ENCODE measurements around the gene SMOC2.
"Not testable (repeated sequence)": the region's sequence is repeated elsewhere in the genome, so short reads cannot be mapped to it uniquely, and the experiment has no call there.

SMOC2 gene

GRCh38 chr6:168518867-168519266 is 77.9 kb downstream of the SMOC2 start:
- DNase-seq: no peak

DNA sequence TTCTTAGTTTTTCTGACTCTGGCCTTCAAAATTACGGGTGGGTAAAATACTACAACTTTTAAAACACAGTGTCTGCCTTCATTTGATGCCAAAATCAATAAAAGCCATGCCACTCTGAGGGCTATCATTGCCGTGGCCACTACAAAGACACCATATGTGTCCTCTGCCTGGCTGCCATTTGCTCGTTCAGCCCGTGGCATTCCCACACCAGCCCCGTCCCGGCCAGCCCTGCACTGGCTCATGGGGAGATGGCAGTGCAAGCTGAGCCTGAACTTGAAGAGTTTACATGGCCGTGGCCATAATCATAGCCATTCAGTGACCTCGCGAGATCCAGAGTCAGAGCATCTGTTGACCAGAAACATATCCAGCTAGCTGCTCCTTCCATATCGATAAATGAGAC is 79.2 kb downstream of the SMOC2 start:
- DNase-seq: no peak

- no peak for DNase-seq
These were observed 83.6 kb downstream of the SMOC2 start for GRCh38 chr6:168524571-168525001.

DNA sequence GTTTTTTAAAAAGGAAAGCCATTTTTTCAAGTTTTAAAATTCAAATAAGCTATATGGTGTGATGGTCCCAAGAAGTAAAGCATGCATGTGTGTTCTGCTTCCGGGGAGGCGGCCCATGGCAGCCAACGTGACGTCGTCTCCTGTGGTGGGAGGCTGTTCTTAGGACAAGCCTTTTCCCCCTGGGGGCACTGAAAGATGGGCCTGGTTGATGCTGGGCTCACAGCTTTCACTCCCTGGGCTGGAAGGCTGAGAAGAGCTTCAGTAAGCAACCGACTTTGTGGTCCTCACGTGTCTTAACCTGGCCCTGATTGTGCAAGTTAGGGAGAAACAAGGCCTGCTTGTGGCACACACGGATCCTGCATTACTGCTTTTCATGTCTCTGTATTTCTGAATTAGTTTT is 84.1 kb downstream of the SMOC2 start:
- no peak for DNase-seq

DNA sequence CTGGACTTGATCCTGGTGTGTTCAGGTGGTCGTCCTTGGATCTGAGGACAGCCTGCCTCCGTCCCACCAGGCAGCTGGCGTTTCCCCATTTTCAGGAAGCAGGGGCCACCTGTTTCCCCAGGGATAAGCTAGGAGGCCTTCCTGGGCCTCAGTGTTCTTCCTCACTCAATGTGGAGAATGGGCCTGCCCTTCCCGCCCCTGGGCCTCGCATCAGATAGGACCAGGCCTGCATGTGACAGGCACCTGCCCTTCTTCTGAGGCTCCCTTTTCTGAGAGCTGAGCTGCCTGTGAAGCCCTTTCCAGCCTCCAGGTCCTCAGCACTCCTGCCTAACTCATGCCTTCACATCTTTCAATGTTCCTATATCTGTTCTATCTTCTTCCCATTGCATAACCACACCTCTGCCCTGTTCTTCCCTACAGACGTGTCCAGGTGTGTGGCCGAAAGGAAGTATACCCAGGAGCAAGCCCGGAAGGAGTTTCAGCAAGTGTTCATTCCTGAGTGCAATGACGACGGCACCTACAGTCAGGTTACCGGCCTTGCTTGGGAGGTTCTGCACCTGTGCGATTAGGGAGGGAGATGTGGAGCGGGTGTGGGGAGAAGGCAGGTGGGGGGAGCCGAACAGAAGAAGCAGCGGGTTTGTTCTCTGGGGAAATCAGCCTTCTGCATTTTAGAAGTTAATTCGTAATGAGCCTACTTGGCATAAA is 85.1 kb downstream of the SMOC2 start:
- no peak for DNase-seq

DNA sequence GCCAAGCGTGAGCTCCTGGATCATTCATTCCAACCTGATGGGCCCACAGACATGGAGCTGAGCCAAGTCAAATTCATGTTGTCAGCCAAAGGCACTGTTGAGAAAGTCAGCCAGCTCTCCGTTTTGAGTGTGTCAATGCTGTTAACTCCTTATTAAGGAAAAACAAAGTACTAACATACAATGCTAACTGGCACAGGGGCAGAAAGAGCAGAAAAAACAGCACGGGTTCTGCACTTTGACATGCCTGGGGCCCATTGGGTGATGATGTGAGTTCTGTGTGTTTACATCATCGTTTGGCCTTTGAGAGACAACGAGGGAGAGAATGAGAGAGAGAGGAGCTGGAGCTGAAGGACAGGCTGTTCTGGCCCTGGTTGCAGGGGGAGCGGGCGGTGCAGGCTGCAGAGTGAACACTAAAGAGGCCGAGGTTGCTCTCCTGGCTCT is 85.9 kb downstream of the SMOC2 start:
- no peak for DNase-seq

DNA sequence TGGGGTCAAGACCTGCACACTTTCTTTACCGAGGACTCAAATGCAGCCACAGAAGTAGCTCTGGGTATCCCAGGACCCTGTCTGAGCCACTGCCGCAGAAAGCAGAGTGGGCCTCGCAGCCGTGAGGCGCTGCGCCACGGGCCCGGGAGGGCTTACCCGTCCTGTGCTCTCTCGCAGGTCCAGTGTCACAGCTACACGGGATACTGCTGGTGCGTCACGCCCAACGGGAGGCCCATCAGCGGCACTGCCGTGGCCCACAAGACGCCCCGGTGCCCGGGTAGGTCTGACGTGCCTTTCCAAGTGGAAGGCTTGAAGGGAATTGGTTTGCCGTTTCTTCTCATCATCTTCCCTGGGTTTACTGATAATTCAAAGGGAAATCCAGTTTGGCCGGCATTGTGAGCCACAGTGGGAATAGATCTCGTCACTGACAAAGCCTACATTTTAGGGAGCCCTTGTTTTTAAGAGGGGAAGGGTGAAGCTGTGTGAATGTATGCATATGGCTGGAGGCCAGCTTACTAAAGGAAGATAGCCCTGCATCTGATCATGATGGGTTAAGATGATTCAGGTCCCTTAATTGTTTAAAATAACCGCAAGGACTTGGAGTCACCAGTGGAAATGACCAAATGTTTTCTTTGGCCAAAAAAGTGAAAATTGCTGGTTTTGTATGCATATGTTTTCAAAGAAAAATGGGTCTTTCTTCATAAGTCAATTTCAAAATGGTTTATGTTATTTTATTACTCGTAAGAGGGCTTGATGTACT is 86.6 kb downstream of the SMOC2 start:
- DNase-seq: no peak

- no peak for DNase-seq
These were observed 87.6 kb downstream of the SMOC2 start for GRCh38 chr6:168528474-168529095.

- DNase-seq: no peak
These were observed 88.2 kb downstream of the SMOC2 start for GRCh38 chr6:168529214-168529613.

- DNase-seq: no peak
These were observed 89.7 kb downstream of the SMOC2 start for GRCh38 chr6:168530653-168531071.

DNA sequence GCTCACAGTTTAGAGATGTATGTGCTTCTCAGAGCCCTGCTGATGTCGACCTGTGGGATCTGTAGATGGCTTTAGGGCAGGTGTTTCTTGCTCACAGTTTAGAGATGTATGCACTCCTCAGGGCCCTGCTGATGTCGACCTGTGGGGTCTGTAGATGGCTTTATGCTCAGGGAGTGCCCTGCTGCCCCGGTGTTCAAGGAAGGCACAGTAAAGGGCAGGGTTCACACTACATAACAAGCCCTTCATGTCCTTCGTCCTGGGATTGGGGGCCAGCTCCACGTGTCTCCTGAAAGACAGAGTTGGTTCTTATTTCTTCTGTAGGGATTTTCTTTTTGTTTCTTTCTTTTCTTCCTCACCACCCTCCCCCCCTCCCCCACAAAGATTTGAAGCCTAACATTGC is 91.1 kb downstream of the SMOC2 start:
- no peak for DNase-seq

DNA sequence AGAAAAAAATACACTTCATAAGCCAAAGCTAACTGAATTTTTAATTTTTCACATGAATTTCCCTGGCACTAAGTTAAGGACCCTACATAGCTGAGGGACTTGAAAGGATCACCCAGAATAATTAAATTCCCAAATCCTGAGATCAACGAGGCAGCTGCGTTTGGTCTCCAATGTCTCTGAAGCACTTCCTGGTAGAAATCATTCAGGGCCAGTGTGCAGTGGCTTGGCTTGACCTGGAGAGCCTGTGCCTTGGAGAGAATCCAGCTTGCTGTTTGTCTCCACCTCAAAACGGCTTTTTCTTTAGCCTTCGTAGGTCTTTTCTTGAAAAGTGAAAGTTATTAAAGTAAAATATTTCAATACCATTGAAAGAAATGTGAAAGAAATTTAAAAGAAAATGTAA is 92.4 kb downstream of the SMOC2 start:
- DNase-seq: no peak

GRCh38 chr6:168534265-168534664 is 93.3 kb downstream of the SMOC2 start:
- no peak for DNase-seq

DNA sequence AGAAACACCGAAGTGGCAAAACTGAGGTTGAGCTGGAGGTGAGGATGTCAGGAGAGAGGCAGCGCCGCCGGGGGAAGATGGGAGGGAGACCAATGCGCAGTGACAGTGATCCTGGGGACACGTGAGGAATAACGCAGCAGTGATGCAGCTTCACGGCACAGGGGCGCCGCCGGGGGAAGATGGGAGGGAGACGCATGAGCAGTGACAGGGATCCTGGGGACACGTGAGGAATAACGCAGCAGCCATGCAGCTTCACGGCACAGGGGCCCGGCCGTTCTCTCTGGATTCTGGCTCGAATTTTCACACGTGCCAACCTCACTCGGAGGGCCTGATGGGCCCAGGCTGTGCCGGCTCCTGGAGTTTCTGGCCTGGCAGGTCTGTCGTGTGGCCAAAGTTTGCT is 94.7 kb downstream of the SMOC2 start:
- no peak for DNase-seq

DNA sequence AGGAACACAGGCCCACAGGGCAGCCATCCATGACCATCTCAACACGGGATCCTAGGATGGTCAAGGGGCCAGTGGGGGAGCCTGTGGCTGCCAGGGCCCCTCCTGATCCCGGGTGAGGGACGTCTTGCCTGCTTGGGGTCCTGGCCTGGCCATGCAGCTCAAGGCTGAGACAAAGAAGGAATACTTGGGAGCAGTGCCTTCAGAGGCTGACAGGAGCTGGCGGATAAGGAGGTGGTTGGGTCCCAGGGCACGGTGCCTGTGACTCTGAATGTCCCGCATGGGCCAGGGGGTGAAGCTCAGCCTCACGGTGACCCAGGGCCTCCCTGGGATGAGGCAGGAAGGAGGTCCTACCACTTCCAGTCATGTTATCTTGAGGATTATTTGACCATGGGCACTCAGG is 95.2 kb downstream of the SMOC2 start:
- DNase-seq: no peak

- DNase-seq: no peak
These were observed 95.9 kb downstream of the SMOC2 start for GRCh38 chr6:168536665-168537539.

DNA sequence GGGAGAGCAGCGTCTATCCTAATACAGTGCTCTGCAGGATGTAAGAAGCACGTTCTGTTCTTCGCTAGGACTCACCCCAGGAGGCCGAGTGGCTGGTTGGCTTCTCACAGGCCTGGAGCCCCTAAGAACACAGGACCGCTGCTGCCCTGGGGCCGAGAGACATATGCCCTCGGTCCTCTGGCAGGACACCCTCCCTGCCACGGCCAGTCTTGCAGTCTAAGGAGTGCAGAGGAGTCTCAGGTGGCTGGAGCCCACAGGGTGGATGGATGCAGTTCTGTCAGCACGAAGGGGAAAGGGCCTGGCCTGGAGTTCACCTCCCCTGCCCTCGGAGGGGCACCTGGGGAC is 96.5 kb downstream of the SMOC2 start:
- DNase-seq: no peak

GRCh38 chr6:168538188-168538891 is 97.4 kb downstream of the SMOC2 start:
- DNase-seq: not testable (repeated sequence)

GRCh38 chr6:168538892-168539811 is 98.2 kb downstream of the SMOC2 start:
- DNase-seq: no peak

- DNase-seq: no peak
These were observed 99.8 kb downstream of the SMOC2 start for GRCh38 chr6:168540713-168541291.

- no peak for DNase-seq
These were observed 100.3 kb downstream of the SMOC2 start for GRCh38 chr6:168541307-168541706.

All from SIG-M5 (cell line).